H1 (cell line): ENCODE data around the gene UBQLN4. TPM values are rescaled to one million over a fixed set of nuclear protein-coding genes. Genes with fewer than 3 reads are reported as not detected.

Experiments
- ASH2L ChIP-seq: fragments of 200-600, 300-600 bp; sonication (generic); IDR thresholded peaks from one replicate; pipeline ENCODE4 v1.7.1; 2017; ENCODE audit warnings: low read length
- CHD1 ChIP-seq: IDR thresholded peaks from 2 replicates; pipeline ENCODE4 v1.6.1; 2012; ENCODE audit warnings: low read depth, low read length, improper control_type of control experiment
- CREB1 ChIP-seq: IDR thresholded peaks from 2 replicates; pipeline ENCODE4 v1.6.1; 2012; ENCODE audit warnings: inconsistent platforms
- EZH2 ChIP-seq: fragments of 200-600 bp; sonication (generic); IDR thresholded peaks from 2 replicates; pipeline ENCODE4 v1.7.1; 2012; ENCODE audit warnings: low read depth, mild to moderate bottlenecking, moderate library complexity, low read length, inconsistent platforms; ENCODE audit not compliant: severe bottlenecking
- RNF2 ChIP-seq: fragments of 200-900, 300-1000 bp; sonication (generic); IDR thresholded peaks from 2 replicates; pipeline ENCODE4 v1.7.1; 2016; ENCODE audit warnings: borderline replicate concordance, low read depth, mild to moderate bottlenecking, antibody characterized with exemption, low read length; ENCODE audit not compliant: poor library complexity, severe bottlenecking; ENCODE audit errors: missing control alignments
- SIX5 ChIP-seq: IDR thresholded peaks from 2 replicates; pipeline ENCODE4 v1.6.1; 2011; ENCODE audit warnings: mild to moderate bottlenecking, low read depth, low read length
- SP2 ChIP-seq: IDR thresholded peaks from 2 replicates; pipeline ENCODE4 v1.6.1; 2012; ENCODE audit warnings: mild to moderate bottlenecking, low read length, inconsistent platforms
- SRF ChIP-seq: IDR thresholded peaks from 2 replicates; pipeline ENCODE4 v1.6.1; 2011; ENCODE audit warnings: mild to moderate bottlenecking, low read depth, low read length, moderate library complexity
- TBP ChIP-seq: IDR thresholded peaks from 2 replicates; pipeline ENCODE4 v1.6.1; 2011; ENCODE audit warnings: low read depth, low read length, improper control_type of control experiment
- polyA plus RNA-seq, 7 experiments: library from polyadenylated mRNA; depleted of rRNA in 3 of 7; stranded (reverse) in 5 of 7; unstranded in 2 of 7; fragments of >200 nt in 5 of 7; fragments of 200-250 nt in 2 of 7; gene quantifications; 1 replicate in 5 of 7; 2 replicates in 1 of 7; 4 replicates in 1 of 7; pipeline versions ENCODE4 v1.2.1 to v1.2.3, GENCODE V29; 2011 to 2013; ENCODE audit warnings: missing spikeins in 2 of 7, mixed read lengths in 2 of 7
- total RNA-seq: library from RNA; stranded (reverse); fragmentation: NEBNext Ultra II Directional; extraction: Animal tissue kit (Norgen Biotek cat#: 25700); gene quantifications from 2 replicates; pipeline ENCODE4 v1.2.1, GENCODE V29; 2021

The UBQLN4 gene
- total and polyA plus RNA-seq, 2 of the 8 experiments (the other 6 are each of a cell fraction or from before 2014, with no cell fraction given), result 37.7 to 52.0 TPM

- no peak for TF ChIP-seq EZH2
- no peak for TF ChIP-seq CREB1
- no peak for TF ChIP-seq RNF2
- no peak for TF ChIP-seq TBP
- TF ChIP-seq SIX5, result no peak
- TF ChIP-seq SRF, result no peak
- TF ChIP-seq CHD1, result no peak
- TF ChIP-seq ASH2L, result no peak
- TF ChIP-seq SP2, result no peak
Observed at GRCh38 chr1:156001021-156001661, 52.5 kb downstream of the UBQLN4 start (continued).
